GM12878 (cell line): ENCODE measurements around the gene TCIRG1.

Experiments
- CTCF ChIP-seq, 3 experiments: IDR thresholded peaks in 2 of 3; conservative IDR thresholded peaks in 1 of 3; 2 replicates each; pipeline ENCODE4 v1.5.1; 2011; ENCODE audit warnings: low read depth in 3 of 3, low read length in 3 of 3, mild to moderate bottlenecking in 3 of 3, control low read depth in 2 of 3, moderate library complexity in 2 of 3, inconsistent platforms in 1 of 3, mixed read lengths in 1 of 3; ENCODE audit not compliant: control insufficient read depth in 2 of 3, insufficient read depth in 1 of 3; ENCODE audit errors: extremely low read depth in 1 of 3
- EP300 ChIP-seq, 2 experiments: fragments of 150-350 bp in 1 of 2; IDR thresholded peaks; 2 replicates each; pipeline ENCODE4 v1.6.1; 2011 to 2012; ENCODE audit warnings: low read depth in 2 of 2, low read length in 2 of 2, borderline replicate concordance in 1 of 2, improper control_type of control experiment in 1 of 2, inconsistent platforms in 1 of 2; ENCODE audit not compliant: control insufficient read depth in 1 of 2
- MAX ChIP-seq: IDR thresholded peaks from 2 replicates; pipeline ENCODE4 v1.6.1; 2012; ENCODE audit warnings: low read depth, low read length, improper control_type of control experiment
- MYC ChIP-seq: IDR thresholded peaks from 2 replicates; pipeline ENCODE4 v1.6.1; 2011; ENCODE audit warnings: mild to moderate bottlenecking, low read length, moderate library complexity, inconsistent platforms; ENCODE audit not compliant: insufficient read depth, insufficient replicate concordance, insufficient read length, severe bottlenecking
- POLR2A ChIP-seq: IDR thresholded peaks from 2 replicates; pipeline ENCODE4 v1.6.1; 2011; ENCODE audit warnings: low read depth, mild to moderate bottlenecking, low read length

- TF ChIP-seq POLR2A (peak; percentile 42; the same call in 1 of the 2 replicates), MYC (no peak), CTCF (IDR thresholded peaks at IDR 0.05 in 2 of 3, conservative IDR thresholded peaks at IDR 0.05 in 1 of 3; ENCODE audit: control insufficient read depth in 2 of 3, extremely low read depth in 1 of 3, insufficient read depth in 1 of 3, low read depth in 3 of 3, low read length in 3 of 3) (no peak), EP300 (IDR thresholded peaks at IDR 0.05; ENCODE audit: borderline replicate concordance in 1 of 2, control insufficient read depth in 1 of 2, low read depth in 2 of 2, low read length in 2 of 2) (no peak), MAX (no peak)
These were observed 13.5 kb downstream of the TCIRG1 start for GRCh38 chr11:68052137-68052873.
